Measurements from ENCODE around the gene SLC6A19.

Gene SLC6A19

DNA sequence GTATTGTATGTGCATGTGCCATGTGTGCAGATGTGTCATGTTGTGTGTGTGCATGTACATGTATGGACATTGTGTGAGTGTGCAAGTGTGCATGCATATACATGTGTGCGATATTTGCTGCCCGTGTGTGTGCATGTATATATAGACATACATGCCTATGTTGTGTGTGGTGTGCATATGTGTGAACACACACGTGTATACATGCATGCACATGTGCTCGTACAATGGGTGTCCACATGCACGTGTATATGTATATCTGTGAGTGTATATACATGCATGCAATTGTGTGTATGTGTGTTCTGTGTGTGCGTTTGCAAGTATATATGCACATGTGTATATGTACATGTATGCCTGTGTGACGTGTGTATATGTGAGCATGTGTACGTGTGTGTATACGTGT, 20.8 kb downstream of the SLC6A19 start:
- Histone ChIP-seq H3K27me3 (ENCODE audit: insufficient read depth, poor library complexity, severe bottlenecking) (no peaks in the 10 kb centered on the region), H3K4me3 (replicated peaks; ENCODE audit: insufficient read depth, low read length) (no peak overlapping the region), H3K27ac (replicated peaks) (no peak overlapping the region)
- no peak for DNase-seq (ENCODE audit: low read depth in 1 of 2, low spot score in 1 of 2)
- no peak for TF ChIP-seq POLR2AphosphoS5 (IDR thresholded peaks at IDR 0.05; ENCODE audit: low read depth)
- no peak for TF ChIP-seq CTCF (IDR thresholded peaks at IDR 0.05; ENCODE audit: insufficient read depth, low read length)
- TF ChIP-seq REST (IDR thresholded peaks at IDR 0.05; ENCODE audit: insufficient replicate concordance, low read depth), result no peak
- no peak for TF ChIP-seq GABPA (IDR thresholded peaks at IDR 0.05; ENCODE audit: low read depth)
- no peak for TF ChIP-seq SPI1 (IDR thresholded peaks at IDR 0.05; ENCODE audit: borderline replicate concordance, low read depth)

- Histone ChIP-seq H3K4me3 (replicated peaks; ENCODE audit: insufficient read depth, low read length) (no peak overlapping the region), H3K27ac (replicated peaks) (no peak overlapping the region), H3K27me3 (ENCODE audit: insufficient read depth, poor library complexity, severe bottlenecking) (no peaks in the 10 kb centered on the region)
- TF ChIP-seq CTCF (IDR thresholded peaks at IDR 0.05; ENCODE audit: insufficient read depth, low read length), result no peak
- TF ChIP-seq SPI1 (IDR thresholded peaks at IDR 0.05; ENCODE audit: borderline replicate concordance, low read depth), result no peak
- TF ChIP-seq GABPA (IDR thresholded peaks at IDR 0.05; ENCODE audit: low read depth), result no peak
- no peak for TF ChIP-seq POLR2AphosphoS5 (IDR thresholded peaks at IDR 0.05; ENCODE audit: low read depth)
- no peak for TF ChIP-seq REST (IDR thresholded peaks at IDR 0.05; ENCODE audit: insufficient replicate concordance, low read depth)
- DNase-seq (ENCODE audit: low read depth in 1 of 2, low spot score in 1 of 2), result no peak
Observed at GRCh38 chr5:1222621-1223277, 21.4 kb downstream of the SLC6A19 start.

GRCh38 chr5:1223278-1223670, 21.9 kb downstream of the SLC6A19 start:
- no peak for DNase-seq (ENCODE audit: low read depth in 1 of 2, low spot score in 1 of 2)
- TF ChIP-seq SPI1 (IDR thresholded peaks at IDR 0.05; ENCODE audit: borderline replicate concordance, low read depth) (no peak), POLR2AphosphoS5 (IDR thresholded peaks at IDR 0.05; ENCODE audit: low read depth) (no peak), REST (IDR thresholded peaks at IDR 0.05; ENCODE audit: insufficient replicate concordance, low read depth) (no peak), CTCF (IDR thresholded peaks at IDR 0.05; ENCODE audit: insufficient read depth, low read length) (no peak), GABPA (IDR thresholded peaks at IDR 0.05; ENCODE audit: low read depth) (no peak)
- Histone ChIP-seq H3K4me3 (replicated peaks; ENCODE audit: insufficient read depth, low read length) (no peak overlapping the region), H3K27me3 (ENCODE audit: insufficient read depth, poor library complexity, severe bottlenecking) (no peaks in the 10 kb centered on the region), H3K27ac (replicated peaks) (no peak overlapping the region)
